Keratinocyte (primary cell): ENCODE data around the gene SAPCD1. TPM values are rescaled to one million over a fixed set of nuclear protein-coding genes. Genes with fewer than 3 reads are reported as not detected.
A peak's percentile ranks its signal among the peaks of the same experiment; 100 is the strongest.

ENCODE experiments used
- DNase-seq: peaks from one replicate; pipeline ENCODE4 v3.0.0-alpha.2; 2011; ENCODE audit warnings: low read depth, missing footprints, low spot score
- FAIRE-seq: peaks from 2 replicates; lab custom pipeline; 2011; peaks lifted over from hg19 to GRCh38; lab: Jason Lieb, UNC
- H2AFZ ChIP-seq: 2 replicates; pipeline ENCODE4 v1.6.0; 2012; ENCODE audit warnings: low read length, control low read depth, inconsistent platforms; ENCODE audit not compliant: control insufficient read depth
- H3K27ac ChIP-seq: 2 replicates; pipeline ENCODE4 v1.5.1; 2011; ENCODE audit warnings: low read length; ENCODE audit not compliant: control insufficient read depth, insufficient read depth
- H3K27me3 ChIP-seq: 3 replicates; pipeline ENCODE4 v1.6.0; 2011; ENCODE audit warnings: low read length; ENCODE audit not compliant: control insufficient read depth, insufficient read depth; ENCODE audit errors: extremely low read depth
- H3K36me3 ChIP-seq, 2 experiments: 2 replicates in 1 of 2; 3 replicates in 1 of 2; pipeline ENCODE4 v1.5.1; 2011; ENCODE audit warnings: low read length in 2 of 2, mild to moderate bottlenecking in 1 of 2; ENCODE audit not compliant: control insufficient read depth in 2 of 2, insufficient read depth in 2 of 2; ENCODE audit errors: extremely low read depth in 1 of 2
- H3K4me1 ChIP-seq: 3 replicates; pipeline ENCODE4 v1.5.1; 2011; ENCODE audit warnings: low read length; ENCODE audit not compliant: control insufficient read depth, insufficient read depth; ENCODE audit errors: extremely low read depth
- H3K4me2 ChIP-seq: 3 replicates; pipeline ENCODE4 v1.6.0; 2011; ENCODE audit warnings: low read depth, low read length; ENCODE audit not compliant: control insufficient read depth, insufficient read depth; ENCODE audit errors: extremely low read depth
- H3K4me3 ChIP-seq, 3 experiments: fragments of 200-600 bp in 1 of 3; sonication (generic) in 1 of 3; 2 replicates in 2 of 3; 3 replicates in 1 of 3; pipeline ENCODE4 v1.5.1; 2011 to 2016; ENCODE audit warnings: low read length in 3 of 3, mild to moderate bottlenecking in 3 of 3, control low read depth in 2 of 3, inconsistent platforms in 1 of 3, low read depth in 1 of 3, mixed read lengths in 1 of 3, mixed run types in 1 of 3, moderate library complexity in 1 of 3; ENCODE audit not compliant: control insufficient read depth in 2 of 3, insufficient read depth in 2 of 3; ENCODE audit errors: extremely low read depth in 1 of 3
- H3K79me2 ChIP-seq: 2 replicates; pipeline ENCODE4 v1.6.0; 2012; ENCODE audit warnings: low read length; ENCODE audit not compliant: control insufficient read depth, insufficient read depth
- H3K9ac ChIP-seq: 3 replicates; pipeline ENCODE4 v1.6.0; 2011; ENCODE audit warnings: low read length; ENCODE audit not compliant: control insufficient read depth, insufficient read depth; ENCODE audit errors: extremely low read depth
- H3K9me1 ChIP-seq: 3 replicates; pipeline ENCODE4 v1.6.0; 2011; ENCODE audit warnings: low read length; ENCODE audit not compliant: control insufficient read depth, insufficient read depth; ENCODE audit errors: extremely low read depth
- H3K9me3 ChIP-seq: 2 replicates; pipeline ENCODE4 v1.5.1; 2012; ENCODE audit warnings: low read depth, low read length; ENCODE audit not compliant: control insufficient read depth
- H4K20me1 ChIP-seq: 3 replicates; pipeline ENCODE4 v1.6.0; 2011; ENCODE audit warnings: low read length; ENCODE audit not compliant: control insufficient read depth, insufficient read depth; ENCODE audit errors: extremely low read depth
- CTCF ChIP-seq, 3 experiments: IDR thresholded peaks in 1 of 3; conservative IDR thresholded peaks in 1 of 3; optimal IDR thresholded peaks in 1 of 3; 2 replicates in 2 of 3; 3 replicates in 1 of 3; pipeline versions ENCODE3 to v1.5.1; 2011; ENCODE audit warnings: low read length in 3 of 3, mild to moderate bottlenecking in 3 of 3, moderate library complexity in 2 of 3, control low read depth in 1 of 3, inconsistent platforms in 1 of 3; ENCODE audit not compliant: insufficient read depth in 2 of 3; ENCODE audit errors: extremely low read depth in 1 of 3
- EZH2 ChIP-seq: IDR thresholded peaks from one replicate; pipeline ENCODE4 v1.6.1; 2012; ENCODE audit warnings: inconsistent platforms, mild to moderate bottlenecking, low read length, moderate library complexity
- dilution Hi-C: fragments of 300-500 bp; cut with MboI; formaldehyde crosslinking; loops from one replicate; pipeline ENCODE4 v1.7.0; 2020; ENCODE audit warnings: low sequenced_read_pairs; ENCODE audit not compliant: extremely low pct_ligation_motif_present
- polyA plus RNA-seq, 5 experiments: library from polyadenylated mRNA; depleted of rRNA in 3 of 5; stranded (reverse) in 3 of 5; stranded (forward) in 1 of 5; unstranded in 1 of 5; fragments of >200 nt; gene quantifications; 1 replicate in 1 of 5; 2 replicates in 3 of 5; 3 replicates in 1 of 5; pipeline versions ENCODE4 v1.2.1 to v1.2.3, GENCODE V29; 2011 to 2012; ENCODE audit warnings: missing spikeins in 2 of 5, low read depth in 1 of 5, low replicate concordance in 1 of 5

SAPCD1 gene
- polyA plus RNA-seq, 1 donor (not counting 4 experiments of a cell fraction or from before 2014, with no cell fraction given) = 2.1 TPM

- TF ChIP-seq CTCF (optimal IDR thresholded peaks at IDR 0.05 in 1 of 3, IDR thresholded peaks at IDR 0.05 in 1 of 3, conservative IDR thresholded peaks at IDR 0.05 in 1 of 3; ENCODE audit: extremely low read depth in 1 of 3, insufficient read depth in 2 of 3, low read length in 3 of 3) (no peak), EZH2 (no peak)
- dilution Hi-C loops = no loop called here
- Histone ChIP-seq H3K9me3 (no peaks in the 10 kb centered on the region), H3K27ac (no peak overlapping the region), H3K9ac (no peak overlapping the region), H3K79me2 (no peaks in the 10 kb centered on the region), H2AFZ (no peak overlapping the region), H3K36me3 (peaks cover 16 to 25% of the 10 kb centered on the region in 2 experiments), H3K4me1 (peaks cover 9% of the 10 kb centered on the region), H3K4me2 (no peak overlapping the region), H4K20me1 (peaks cover 8% of the 10 kb centered on the region), H3K4me3 (no peak overlapping the region), H3K9me1 (peaks cover 2% of the 10 kb centered on the region), H3K27me3 (no peaks in the 10 kb centered on the region)
- FAIRE-seq (no peak), DNase-seq (no peak)
These were observed 34.5 kb upstream of the SAPCD1 start for GRCh38 chr6:31727717-31728671.

- no peak for FAIRE-seq
- Histone ChIP-seq H3K4me3 (peak within 1 kb of the TSS; percentile 38 to 74 (median 70)), H3K9me3 (no peaks in the 10 kb centered on the region), H3K79me2 (peaks cover 9% of the 10 kb centered on the region), H3K9me1 (peaks cover 4% of the 10 kb centered on the region), H4K20me1 (peaks cover 12% of the 10 kb centered on the region), H3K4me2 (peak within 1 kb of the TSS; percentile 91), H3K27ac (no peak within 1 kb of the TSS), H3K4me1 (peaks cover 18% of the 10 kb centered on the region), H3K9ac (peak within 1 kb of the TSS; percentile 50), H3K36me3 (peaks cover 25 to 34% of the 10 kb centered on the region in 2 experiments), H3K27me3 (no peaks in the 10 kb centered on the region), H2AFZ (no peak within 1 kb of the TSS)
- dilution Hi-C loops = no loop called here
- peak in 2 of 3 experiments; percentile 53 to 61 for TF ChIP-seq CTCF (optimal IDR thresholded peaks at IDR 0.05 in 1 of 3, IDR thresholded peaks at IDR 0.05 in 1 of 3, conservative IDR thresholded peaks at IDR 0.05 in 1 of 3; ENCODE audit: extremely low read depth in 1 of 3, insufficient read depth in 2 of 3, low read length in 3 of 3)
- no peak for TF ChIP-seq EZH2
- DNase-seq = no peak
These were observed 33.5 kb upstream of the SAPCD1 start, which contains the start of gene DDAH2 for GRCh38 chr6:31728767-31729514. Gene DDAH2 (minus strand): TSS chr6:31729299. CDS start chr6:31729161, 138 bp downstream.
